ENCODE measurements around the gene SH3RF1. TPM values are rescaled to one million over a fixed set of nuclear protein-coding genes. Genes with fewer than 3 reads are reported as not detected.
"Not testable (repeated sequence)": the region's sequence is repeated elsewhere in the genome, so short reads cannot be mapped to it uniquely, and the experiment has no call there.

Gene SH3RF1
- total RNA-seq, 2 experiments from 2014 or later = 0.91 to 1.4 TPM

DNA sequence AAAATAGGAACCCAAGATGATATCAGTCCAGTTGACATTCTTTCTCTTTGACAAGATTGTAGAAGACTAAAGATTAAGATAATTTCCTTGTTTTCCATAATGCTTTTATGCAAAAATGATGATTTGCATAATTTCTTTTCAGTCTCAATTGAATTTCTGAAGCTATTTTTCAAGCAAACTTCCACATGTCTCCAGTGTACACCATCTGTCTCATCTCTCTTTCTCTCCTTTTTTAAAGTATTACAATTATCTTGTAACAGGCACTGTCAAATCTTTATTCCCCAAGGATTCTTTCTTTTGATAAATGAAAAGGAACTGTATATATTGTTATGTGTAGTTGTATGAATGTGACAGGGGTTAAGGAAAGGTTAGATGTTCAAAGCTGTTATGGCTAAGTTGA, 7.9 kb upstream of the SH3RF1 start:
- ChIA-PET CTCF (no interaction called here), POLR2A (no interaction called here)

DNA sequence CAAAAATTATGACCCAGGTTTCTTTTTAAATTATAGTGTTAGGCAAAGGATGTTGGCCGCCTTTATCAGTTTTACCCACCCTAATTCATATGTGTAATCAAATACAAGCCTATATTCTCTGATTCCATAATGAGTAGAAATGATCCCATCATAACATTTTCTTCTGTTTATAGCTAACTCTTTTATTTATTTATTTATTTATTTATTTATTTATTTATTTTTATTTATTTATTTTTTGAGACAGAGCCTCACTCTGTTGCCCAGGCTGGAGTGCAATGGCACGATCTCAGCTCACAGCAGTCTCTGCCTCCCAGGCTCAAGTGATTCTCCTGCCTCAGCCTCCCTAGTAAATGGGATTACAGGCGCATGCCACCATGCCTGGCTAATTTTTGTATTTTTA, 7.1 kb upstream of the SH3RF1 start:
- CTCF ChIA-PET, POLR2A ChIA-PET: not testable (repeated sequence)

DNA sequence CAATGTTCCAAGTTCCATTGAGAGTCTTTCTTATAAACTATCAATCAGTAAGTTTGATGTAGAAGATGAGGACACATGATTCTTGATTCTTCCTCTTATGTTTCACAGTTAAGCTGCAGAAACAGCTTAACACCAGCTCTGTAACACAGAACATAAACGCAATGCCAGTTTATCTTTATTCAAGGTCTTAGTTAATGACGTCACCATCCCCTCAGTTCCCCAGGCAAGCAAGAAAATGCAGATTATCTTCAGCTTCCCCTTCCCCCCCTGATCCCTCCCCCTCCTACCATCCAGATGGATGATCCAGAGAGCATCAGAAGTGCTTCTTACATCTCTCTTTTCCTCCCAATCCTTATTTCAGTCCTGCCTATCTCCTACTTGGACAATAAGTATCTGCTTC, 4.4 kb upstream of the SH3RF1 start:
- ChIA-PET CTCF (interaction anchor here (0.6 kb wide), 1 partner anchor 281 kb away, joined by 3 read pairs; no protein-coding TSS in a partner anchor), POLR2A (no interaction called here)

DNA sequence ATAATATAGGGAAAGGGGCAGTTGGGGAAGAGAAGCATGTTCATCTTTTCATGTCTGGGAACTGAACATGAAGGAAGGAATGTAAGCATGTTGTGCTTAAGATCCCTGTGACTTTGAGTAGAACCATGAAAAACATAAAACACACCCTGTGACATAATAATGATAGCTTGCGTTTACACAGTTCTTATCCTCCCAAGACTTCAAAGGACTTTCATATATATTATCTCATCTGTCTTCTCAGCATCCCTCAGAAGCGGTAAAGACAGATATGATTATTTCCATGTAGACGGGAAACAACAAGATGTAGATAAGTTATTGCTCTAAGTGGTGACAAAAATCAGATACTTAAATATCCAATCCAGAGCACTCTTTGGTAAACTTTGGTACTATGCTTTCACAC, 3.3 kb upstream of the SH3RF1 start:
- ChIA-PET POLR2A (no interaction called here), CTCF (no interaction called here)

DNA sequence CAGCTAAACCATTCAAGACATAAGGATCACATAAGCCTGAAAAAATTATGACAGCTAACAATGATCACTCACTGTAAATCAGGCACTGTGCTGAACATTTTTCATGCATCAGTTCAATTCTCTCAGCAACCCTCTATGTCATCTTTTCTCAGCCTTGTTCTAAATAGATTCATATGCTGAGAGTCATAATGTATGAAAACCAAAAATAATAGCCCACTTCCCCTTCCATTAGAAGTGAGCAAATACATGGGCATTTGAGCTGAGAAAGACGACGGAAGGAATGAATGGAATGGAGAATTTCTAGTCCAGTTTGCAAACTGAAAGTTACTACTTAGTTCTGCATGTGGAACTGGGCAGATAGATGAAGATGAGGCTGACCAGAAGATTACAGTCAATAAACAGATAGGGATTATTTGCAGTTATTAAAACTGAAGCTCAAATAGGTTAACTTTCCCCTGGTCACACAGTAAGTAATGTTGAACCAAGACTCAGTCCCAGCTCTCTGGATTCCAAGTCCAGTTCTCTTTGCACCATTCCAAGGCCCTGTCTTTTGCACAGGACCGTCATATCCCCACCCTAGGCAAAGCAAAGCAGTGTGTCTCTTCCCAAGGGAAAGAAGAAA, 1.6 kb upstream of the SH3RF1 start:
- ChIA-PET POLR2A (no interaction called here), CTCF (no interaction called here)

DNA sequence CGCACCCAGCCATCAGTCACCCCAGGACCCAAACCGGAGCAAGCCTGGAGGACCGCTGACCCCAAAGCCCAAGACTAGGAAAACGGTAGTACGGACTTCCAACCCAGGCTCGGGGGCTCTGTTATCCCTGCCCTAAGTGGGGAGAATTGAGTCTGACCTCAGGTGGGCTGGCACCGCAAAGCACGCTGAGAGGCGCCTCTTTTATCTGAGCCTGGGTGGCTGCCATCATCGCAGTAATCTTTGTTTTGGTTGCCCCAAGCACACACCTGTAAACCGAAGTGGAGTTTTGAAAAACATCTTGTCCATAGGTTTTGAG, 894 bp upstream of the SH3RF1 start:
- CTCF ChIA-PET = no interaction called here
- POLR2A ChIA-PET = no interaction called here

DNA sequence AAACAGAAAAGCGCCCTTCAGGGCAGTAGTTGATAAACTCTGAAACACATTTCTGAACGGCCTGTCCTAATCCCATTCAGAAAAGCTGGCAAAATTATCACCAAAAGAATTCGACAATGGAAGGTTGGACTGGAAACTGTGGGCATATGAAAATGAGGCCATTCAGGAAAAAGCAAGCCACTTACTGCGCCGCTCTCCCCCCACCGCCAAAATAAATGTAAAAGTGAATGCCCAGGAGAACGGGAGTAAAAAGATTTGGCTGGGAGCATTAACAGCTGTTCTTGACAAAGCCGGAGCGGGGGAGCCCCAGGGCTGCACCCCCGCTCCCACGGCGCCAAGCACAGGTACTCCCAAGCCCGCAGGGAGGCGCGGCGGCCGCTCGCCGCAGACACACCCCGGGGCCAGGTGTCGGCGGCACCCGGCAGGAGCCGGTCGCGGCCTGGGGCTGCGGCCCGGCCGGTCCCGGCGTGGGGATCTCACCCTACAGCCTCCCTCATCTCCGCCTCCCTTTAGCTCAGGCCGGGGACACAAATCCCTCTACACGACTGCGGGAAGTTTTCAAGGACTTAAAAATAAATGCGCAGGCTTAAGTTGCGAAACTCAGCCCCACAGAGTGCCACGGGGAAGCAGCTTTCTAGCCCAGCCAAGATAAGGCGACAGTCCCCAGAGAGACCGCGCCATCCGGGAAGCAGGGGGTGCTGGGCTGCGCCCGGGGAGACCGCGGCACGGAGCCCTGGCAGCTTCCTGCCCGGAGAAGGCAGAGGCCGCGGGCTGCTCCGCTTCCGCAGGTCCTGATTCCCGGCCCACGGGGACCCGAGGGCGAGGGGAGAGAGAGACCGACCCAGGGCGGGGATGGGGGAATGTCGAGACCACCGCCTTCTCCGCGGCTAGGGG, 593 bp downstream of the SH3RF1 start:
- CTCF ChIA-PET = no interaction called here
- POLR2A ChIA-PET = no interaction called here

DNA sequence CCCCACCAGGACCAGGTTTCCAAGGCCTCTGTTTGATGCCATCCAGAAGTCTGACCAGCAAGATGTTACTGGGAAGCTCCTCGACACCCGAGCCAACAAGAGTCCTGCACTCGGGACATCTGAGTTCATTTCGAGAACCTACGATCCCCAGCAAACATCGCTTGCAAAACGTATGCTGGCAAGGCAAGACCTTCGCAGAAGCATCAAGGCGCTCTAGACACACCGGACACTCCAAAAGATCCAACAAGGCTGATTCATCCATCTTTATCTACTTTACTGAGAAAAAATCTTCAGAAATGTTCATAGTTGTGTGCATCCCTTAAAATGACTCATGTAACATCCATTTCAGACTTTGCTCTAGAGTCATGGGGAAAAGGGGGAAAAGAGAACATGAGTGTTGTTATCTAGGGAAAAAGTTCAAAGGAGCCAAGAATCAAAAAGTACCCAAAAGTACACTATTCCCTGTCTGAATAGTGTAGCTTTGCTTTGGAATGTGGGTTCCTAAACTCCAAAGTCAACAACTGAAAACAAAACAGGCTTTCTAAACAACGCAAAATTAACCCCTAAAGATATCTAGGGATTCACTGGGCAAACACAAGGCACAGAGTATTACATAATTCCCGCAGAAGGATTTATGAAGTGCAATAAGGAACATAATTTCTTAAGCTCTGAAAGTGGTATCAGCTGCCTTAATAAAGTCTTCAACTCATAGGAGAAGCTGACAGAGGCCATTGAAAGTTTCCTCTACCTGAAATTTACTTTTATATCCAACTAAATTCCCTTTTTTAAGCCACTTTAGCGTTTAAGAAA, 1.6 kb downstream of the SH3RF1 start:
- ChIA-PET POLR2A (no interaction called here), CTCF (no interaction called here)

DNA sequence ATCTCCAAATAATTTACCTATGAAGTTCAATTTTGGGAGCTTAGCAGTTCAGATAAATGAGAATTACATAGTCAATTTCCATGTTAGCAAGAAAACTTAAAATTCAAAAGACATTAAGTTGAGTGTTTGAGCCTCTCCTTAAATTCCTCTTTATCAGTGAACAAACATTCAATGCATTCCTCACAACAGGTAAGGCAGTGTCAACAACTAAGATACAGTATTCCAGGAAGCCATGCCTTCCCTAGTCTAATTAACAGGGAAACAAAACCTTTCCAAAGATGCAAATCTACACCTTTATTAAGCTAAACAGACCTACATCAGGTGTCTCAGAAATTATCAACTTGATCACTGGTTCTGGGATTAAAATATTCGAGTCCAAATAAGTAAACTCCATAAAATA, 3.7 kb downstream of the SH3RF1 start:
- CTCF ChIA-PET = no interaction called here
- POLR2A ChIA-PET = no interaction called here

DNA sequence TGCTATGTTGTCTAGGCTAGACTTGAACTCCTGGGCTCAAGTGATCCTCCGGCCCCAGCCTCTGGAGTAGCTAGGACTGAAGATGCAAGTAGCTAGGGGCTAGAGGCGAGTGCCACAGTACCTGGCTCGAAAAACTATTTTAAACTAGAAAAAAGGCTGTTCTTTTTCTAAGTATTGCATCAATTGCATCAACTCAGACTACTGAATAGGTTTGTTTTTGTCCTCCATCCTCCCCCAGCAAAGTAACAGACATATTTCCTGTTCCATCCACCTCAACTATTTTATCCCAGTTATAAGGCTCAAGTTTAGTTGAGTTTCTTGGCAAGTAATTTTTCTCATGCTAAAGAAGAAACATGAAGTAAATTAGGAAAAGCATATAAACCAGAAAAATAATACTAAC, 4.1 kb downstream of the SH3RF1 start:
- ChIA-PET CTCF (no interaction called here), POLR2A (no interaction called here)

DNA sequence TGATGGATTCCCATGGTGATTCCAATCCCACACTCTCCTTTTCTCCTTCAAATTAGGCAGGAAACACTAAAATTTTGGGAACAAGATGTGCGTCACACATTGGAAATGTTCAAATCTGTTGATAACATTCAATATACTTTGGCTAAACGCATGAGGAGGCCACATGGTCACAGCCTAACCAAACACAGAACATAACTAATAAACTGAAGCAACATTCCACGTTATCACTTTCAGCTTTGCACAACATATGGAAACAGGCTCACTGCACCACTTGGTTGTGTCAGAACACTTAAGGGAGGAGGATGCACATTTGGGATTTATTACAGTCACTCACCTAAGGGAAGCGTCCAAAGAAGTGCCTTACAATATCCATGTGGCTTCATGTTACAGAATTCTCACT, 4.7 kb downstream of the SH3RF1 start:
- ChIA-PET CTCF (no interaction called here), POLR2A (no interaction called here)

DNA sequence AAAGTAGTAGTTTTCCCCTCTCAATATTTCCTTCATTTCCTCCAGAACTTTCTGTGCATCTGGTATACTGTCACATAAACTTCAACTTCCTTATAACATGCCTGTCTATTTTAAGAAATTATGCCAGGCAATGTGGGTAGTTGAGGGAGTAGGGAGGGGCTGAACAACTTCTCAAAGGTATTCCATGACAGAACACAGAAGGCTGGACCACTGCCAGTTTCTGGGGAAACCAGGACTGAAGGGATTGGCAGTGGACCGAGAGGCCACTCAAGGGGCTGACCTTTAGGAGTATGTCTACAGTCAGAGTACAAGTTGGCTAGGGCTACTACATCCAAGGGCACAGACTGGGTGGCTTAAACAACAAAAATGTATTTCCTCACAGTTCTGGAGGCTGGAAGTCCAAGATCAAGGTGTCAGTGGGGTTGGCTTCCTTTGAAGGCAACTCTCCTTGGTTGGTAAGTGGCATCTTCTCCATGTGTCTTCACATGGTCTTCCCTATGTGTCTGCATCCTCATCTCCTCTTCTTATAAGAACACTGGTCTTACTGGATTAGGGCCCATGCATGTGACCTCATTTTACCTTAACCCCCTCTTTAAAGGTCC, 6.9 kb downstream of the SH3RF1 start:
- ChIA-PET POLR2A (no interaction called here), CTCF (no interaction called here)

DNA sequence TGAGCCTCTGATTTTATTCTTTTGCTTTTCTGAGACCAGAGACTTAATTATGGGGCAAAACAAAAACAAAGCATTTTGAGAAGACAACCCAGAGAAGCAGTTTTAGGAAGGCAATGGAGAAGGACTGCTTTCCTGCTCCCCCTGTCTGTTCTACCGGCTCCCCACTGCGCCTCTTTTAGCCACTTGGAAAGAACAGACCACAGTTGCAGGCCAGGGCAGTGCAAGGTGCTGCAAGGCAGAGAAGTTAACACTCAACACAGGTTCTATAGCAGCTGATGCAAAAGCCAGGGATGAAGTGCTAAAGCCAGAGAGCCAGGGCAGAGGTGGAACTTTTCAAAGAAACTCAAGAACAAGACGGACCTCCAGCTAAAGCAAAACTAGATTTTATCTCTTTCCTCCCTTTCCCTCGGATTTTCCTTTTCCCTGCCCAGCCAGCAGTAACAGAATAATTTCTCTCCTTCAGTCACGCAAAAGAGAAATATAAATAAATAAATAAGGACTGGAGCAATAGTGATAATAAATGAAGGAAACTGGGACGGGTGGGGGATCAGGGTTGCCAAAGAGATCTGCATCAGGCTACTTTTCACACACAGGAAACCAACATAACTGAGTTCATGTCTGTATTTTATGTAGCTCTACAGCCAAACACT, 10.4 kb downstream of the SH3RF1 start:
- CTCF ChIA-PET = no interaction called here
- POLR2A ChIA-PET = no interaction called here

DNA sequence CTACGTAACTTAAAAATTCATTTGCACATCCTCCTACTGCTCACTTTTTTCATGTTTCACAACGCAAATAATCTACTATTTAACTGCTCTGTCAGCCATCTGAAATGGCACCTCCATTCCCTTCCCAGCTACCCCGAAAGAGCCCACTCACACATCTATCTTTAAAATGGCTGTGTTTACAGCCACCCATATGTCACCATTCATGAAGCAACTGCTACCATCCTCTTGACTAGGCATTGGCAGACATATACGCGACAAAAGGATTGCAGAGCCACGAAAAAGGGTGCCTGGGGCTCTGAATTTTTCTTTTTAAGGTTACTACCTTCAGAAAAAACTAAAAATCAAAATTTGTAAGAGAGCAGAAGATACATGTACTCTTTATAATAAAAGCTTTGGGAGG, 11.5 kb downstream of the SH3RF1 start:
- POLR2A ChIA-PET = no interaction called here
- CTCF ChIA-PET = no interaction called here

DNA sequence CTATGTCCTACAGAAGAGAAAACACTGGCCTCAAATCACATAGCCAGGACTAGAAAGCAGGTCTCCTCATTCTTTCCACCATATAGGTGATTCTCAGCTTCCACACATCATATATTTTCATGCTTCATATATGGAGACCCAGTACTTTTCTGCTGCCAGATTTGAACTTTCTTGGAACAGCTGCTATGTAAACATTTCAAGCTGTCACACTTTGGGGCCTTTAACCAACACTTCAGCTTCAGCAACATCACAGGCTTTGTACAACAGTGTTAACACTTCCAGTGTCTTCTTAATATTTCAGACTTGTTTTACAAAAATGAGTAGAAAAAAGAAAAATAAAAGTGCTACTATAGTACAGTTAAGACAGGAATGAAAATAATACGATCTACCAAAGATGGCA, 12.6 kb downstream of the SH3RF1 start:
- ChIA-PET CTCF (no interaction called here), POLR2A (no interaction called here)

DNA sequence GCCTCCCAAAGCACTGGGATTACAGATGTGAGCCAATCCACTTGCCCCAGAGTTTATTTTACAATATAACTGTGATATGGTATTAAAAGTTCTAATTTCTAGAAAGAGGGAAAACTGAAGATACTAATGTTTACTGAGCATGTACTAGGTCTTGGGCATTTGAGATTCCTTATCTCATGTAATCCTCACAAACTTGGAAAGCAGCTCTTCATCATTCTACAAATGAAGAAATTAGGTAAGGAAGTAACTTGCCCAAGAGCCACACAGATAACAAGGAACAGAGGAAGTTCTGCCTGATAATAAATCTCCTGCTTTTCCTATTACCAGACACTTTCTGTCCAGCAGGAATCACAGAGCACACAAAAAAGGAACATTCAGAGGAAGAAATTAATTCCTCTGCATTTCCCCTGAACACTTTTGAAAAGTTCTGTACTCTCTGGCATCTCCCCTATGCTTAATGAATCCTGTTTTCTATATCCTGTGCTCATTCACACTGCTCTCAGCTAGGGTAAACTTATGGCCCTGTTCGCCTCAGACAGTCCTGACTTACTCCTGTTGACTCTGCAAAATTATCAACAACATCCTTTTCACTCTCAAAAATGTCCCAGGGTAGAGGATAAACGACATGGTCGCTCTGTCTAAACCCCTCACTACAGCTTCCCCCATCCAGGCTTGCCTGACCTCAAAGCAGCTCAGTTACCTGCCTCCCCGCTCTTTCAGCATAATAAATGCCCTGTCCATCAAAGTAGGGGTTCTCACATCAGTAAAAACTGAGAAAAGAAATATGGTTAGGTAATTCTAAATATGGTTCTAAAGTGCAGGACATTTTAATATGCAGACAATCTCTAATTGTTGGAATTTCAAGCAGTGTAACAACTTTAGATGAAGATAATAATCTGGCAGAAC, 13.6 kb downstream of the SH3RF1 start:
- ChIA-PET POLR2A (no interaction called here), CTCF (no interaction called here)

DNA sequence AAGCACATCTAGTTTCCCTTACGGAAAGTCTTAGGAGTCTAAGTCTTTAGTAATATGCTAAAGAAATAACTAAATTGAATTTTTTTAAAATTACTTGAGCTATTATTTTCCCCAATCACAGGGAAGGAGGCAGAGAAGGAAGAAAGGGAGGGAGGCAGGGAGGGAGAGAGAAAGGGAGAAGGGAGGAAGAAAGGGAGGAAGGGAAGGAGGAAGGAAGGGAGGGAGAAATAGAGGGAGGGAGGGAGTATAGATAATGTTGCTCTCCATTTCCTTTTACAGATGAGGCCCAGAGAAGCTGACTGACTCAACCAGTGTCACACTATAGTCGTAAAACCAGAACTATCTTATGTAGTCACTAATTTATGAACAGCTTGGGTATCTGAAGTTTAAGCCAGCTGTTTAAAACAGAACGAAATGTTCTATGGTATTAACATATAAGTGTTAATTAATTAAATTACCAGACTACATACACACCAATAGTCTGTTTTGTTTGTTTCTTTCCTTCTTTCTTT, 14.6 kb downstream of the SH3RF1 start:
- ChIA-PET CTCF (no interaction called here), POLR2A (no interaction called here)

DNA sequence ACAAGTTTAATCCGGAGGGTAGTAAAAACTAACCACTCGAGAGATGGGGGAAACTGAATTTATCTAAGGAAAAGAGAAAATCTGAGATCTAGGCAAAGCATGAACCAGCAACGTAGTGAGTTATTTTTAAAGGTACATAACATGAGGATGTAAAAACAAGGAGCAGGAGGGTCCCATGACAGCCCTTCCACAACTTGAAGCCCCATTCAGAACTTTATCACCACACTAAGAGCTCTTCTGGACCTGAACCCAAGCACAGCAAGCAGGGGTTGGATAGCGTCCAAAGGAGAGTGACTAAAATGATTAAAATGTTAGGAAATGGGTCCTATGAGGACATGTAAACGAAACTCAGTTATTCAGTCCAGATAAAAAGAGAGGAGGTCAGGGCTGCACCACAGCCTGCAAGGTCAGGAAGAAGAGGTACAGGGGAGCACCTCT, 16.2 kb downstream of the SH3RF1 start:
- POLR2A ChIA-PET = no interaction called here

DNA sequence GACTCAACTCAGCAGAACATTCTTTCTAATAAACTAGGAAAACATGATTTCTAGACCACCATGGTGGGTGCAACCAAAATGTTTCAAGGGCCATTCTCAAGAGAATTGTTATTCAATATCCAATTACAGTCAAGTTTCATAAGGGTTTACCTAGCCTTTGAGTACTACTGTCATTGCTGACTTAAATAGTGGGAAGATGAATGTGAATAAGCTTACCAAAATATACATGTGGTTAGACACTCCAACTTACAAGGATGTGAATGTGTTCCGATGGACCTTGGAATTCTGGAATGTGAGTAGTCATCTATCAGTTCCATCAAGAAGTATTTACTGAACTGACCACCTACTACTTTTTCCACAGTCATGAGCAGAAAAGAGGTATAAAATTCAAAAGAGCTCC, 16.9 kb downstream of the SH3RF1 start:
- CTCF ChIA-PET = no interaction called here
- POLR2A ChIA-PET = no interaction called here

More for the DNA sequence above, 16.2 kb downstream of the SH3RF1 start:
- CTCF ChIA-PET = no interaction called here

All from activated CD8-positive, alpha-beta memory T cell treated with anti-CD3 and anti-CD28 coated beads for 36 hours (primary cell).